Endothelial cell of umbilical vein (primary cell): ENCODE measurements around the gene RBM38. TPM values are rescaled to one million over a fixed set of nuclear protein-coding genes. Genes with fewer than 3 reads are reported as not detected.
"Not testable (repeated sequence)": the region's sequence is repeated elsewhere in the genome, so short reads cannot be mapped to it uniquely, and the experiment has no call there.

Experiments
- BruUV-seq: library from RNA; stranded (reverse); fragments of 400-500 nt; replicated peaks from 2 replicates; lab custom pipeline; 2021; lab: Mats Ljungman, UMichigan
- CTCF ChIA-PET: fragments of 300-600, 350-600 bp; sonication (Branson Sonifier 250); formaldehyde crosslinking; loops from one replicate; lab custom pipeline; 2021; ENCODE audit warnings: antibody characterized with exemption, inconsistent platforms; lab: Charles Lee
- POLR2A ChIA-PET: fragments of 300-600, 350-600 bp; sonication (Branson Sonifier 250); formaldehyde crosslinking; loops from one replicate; lab custom pipeline; 2021; ENCODE audit warnings: antibody characterized with exemption, inconsistent platforms; lab: Charles Lee
- DNase-seq: peaks from one replicate; pipeline ENCODE4 v3.0.0-alpha.2; 2011; ENCODE audit warnings: low read depth, low spot score
- FAIRE-seq: peaks from 2 replicates; lab custom pipeline; 2011; peaks lifted over from hg19 to GRCh38; lab: Jason Lieb, UNC
- H2AFZ ChIP-seq: 2 replicates; pipeline ENCODE4 v1.6.0; 2012; ENCODE audit warnings: low read depth, low read length, control low read depth, inconsistent platforms
- H3K27ac ChIP-seq: 2 replicates; pipeline ENCODE4 v1.5.1; 2011; ENCODE audit warnings: low read depth, mild to moderate bottlenecking, control low read depth, low read length, moderate library complexity; ENCODE audit not compliant: insufficient read depth
- H3K27me3 ChIP-seq, 2 experiments: 2 replicates each; pipeline versions ENCODE4 v1.6.0 to v1.6.1; 2011; ENCODE audit warnings: low read length in 2 of 2, mixed read lengths in 1 of 2; ENCODE audit not compliant: control insufficient read depth in 2 of 2, insufficient read depth in 2 of 2
- H3K36me3 ChIP-seq, 2 experiments: 2 replicates in 1 of 2; 3 replicates in 1 of 2; pipeline ENCODE4 v1.5.1; 2011; ENCODE audit warnings: low read length in 2 of 2, mild to moderate bottlenecking in 1 of 2, moderate library complexity in 1 of 2; ENCODE audit not compliant: control insufficient read depth in 2 of 2, insufficient read depth in 2 of 2; ENCODE audit errors: extremely low read depth in 1 of 2
- H3K4me1 ChIP-seq: 3 replicates; pipeline ENCODE4 v1.5.1; 2011; ENCODE audit warnings: mild to moderate bottlenecking, low read length; ENCODE audit not compliant: control insufficient read depth, insufficient read depth; ENCODE audit errors: extremely low read depth
- H3K4me2 ChIP-seq: 2 replicates; pipeline ENCODE4 v1.6.1; 2011; ENCODE audit warnings: low read length, control low read depth, mixed read lengths; ENCODE audit not compliant: insufficient read depth
- H3K4me3 ChIP-seq, 3 experiments: fragments of 200-600 bp in 1 of 3; sonication (generic), shearing (Covaris generic) in 1 of 3; replicated peaks in 1 of 3; 2 replicates each; pipeline ENCODE4 v1.5.1; 2011 to 2016; ENCODE audit warnings: control low read depth in 3 of 3, low read length in 3 of 3, mild to moderate bottlenecking in 2 of 3, inconsistent platforms in 1 of 3, low read depth in 1 of 3, moderate library complexity in 1 of 3; ENCODE audit not compliant: insufficient read depth in 1 of 3
- H3K79me2 ChIP-seq: 2 replicates; pipeline ENCODE4 v1.6.0; 2012; ENCODE audit warnings: low read length, inconsistent platforms; ENCODE audit not compliant: control insufficient read depth, insufficient read depth
- H3K9ac ChIP-seq: replicated peaks from 2 replicates; pipeline ENCODE3; 2011; ENCODE audit warnings: low read length, control low read depth; ENCODE audit not compliant: insufficient read depth; ENCODE audit errors: extremely low read depth
- H3K9me1 ChIP-seq: replicated peaks from 3 replicates; pipeline ENCODE4 v1.6.0; 2011; ENCODE audit warnings: mild to moderate bottlenecking, low read length; ENCODE audit not compliant: control insufficient read depth, insufficient read depth; ENCODE audit errors: extremely low read depth
- H3K9me3 ChIP-seq: replicated peaks from 2 replicates; pipeline ENCODE4 v1.5.1; 2012; ENCODE audit warnings: low read length, inconsistent platforms; ENCODE audit not compliant: control insufficient read depth, insufficient read depth
- H4K20me1 ChIP-seq: replicated peaks from 2 replicates; pipeline ENCODE3; 2011; ENCODE audit warnings: mild to moderate bottlenecking, low read length; ENCODE audit not compliant: control insufficient read depth, insufficient read depth; ENCODE audit errors: extremely low read depth
- CTCF ChIP-seq, 2 donors: IDR thresholded peaks; 1 replicate in 1 of 2; 2 replicates in 1 of 2; pipeline ENCODE4 v1.5.1; 2011; ENCODE audit warnings: low read length in 2 of 2, mild to moderate bottlenecking in 2 of 2, moderate library complexity in 2 of 2, control low read depth in 1 of 2, inconsistent platforms in 1 of 2, low read depth in 1 of 2; ENCODE audit not compliant: insufficient read depth in 1 of 2; ENCODE audit errors: extremely low read depth in 1 of 2
- EZH2 ChIP-seq: IDR thresholded peaks from 2 replicates; pipeline ENCODE4 v1.6.1; 2012; ENCODE audit warnings: borderline replicate concordance, low read depth, mild to moderate bottlenecking, moderate library complexity, low read length, inconsistent platforms; ENCODE audit not compliant: severe bottlenecking
- FOS ChIP-seq: IDR thresholded peaks from 2 replicates; pipeline ENCODE4 v1.6.1; 2011; ENCODE audit warnings: mild to moderate bottlenecking, low read length, moderate library complexity, borderline replicate concordance; ENCODE audit not compliant: insufficient read depth
- GATA2 ChIP-seq: IDR thresholded peaks from 2 replicates; pipeline ENCODE4 v1.7.0; 2011; ENCODE audit warnings: low read depth, mild to moderate bottlenecking, moderate library complexity, mixed read lengths, low read length; ENCODE audit not compliant: insufficient read length, insufficient read depth
- JUN ChIP-seq: IDR thresholded peaks from 2 replicates; pipeline ENCODE4 v1.6.1; 2011; ENCODE audit warnings: borderline replicate concordance, low read depth; ENCODE audit not compliant: insufficient read length, insufficient read depth
- MAX ChIP-seq: IDR thresholded peaks from 2 replicates; pipeline ENCODE4 v1.6.1; 2011; ENCODE audit not compliant: insufficient read depth, insufficient read length
- MYC ChIP-seq: IDR thresholded peaks from one replicate; pipeline ENCODE4 v1.6.1; 2011; ENCODE audit warnings: mild to moderate bottlenecking, low read depth, low read length
- POLR2A ChIP-seq: IDR thresholded peaks from 2 replicates; pipeline ENCODE4 v1.6.1; 2012; ENCODE audit warnings: low read depth, mild to moderate bottlenecking, control low read depth, low read length
- POLR2AphosphoS5 ChIP-seq: IDR thresholded peaks from 2 replicates; pipeline ENCODE4 v1.6.1; 2012; ENCODE audit warnings: low read depth, mild to moderate bottlenecking, control low read depth, low read length, moderate library complexity; ENCODE audit not compliant: insufficient read depth
- dilution Hi-C: fragments of 300-500 bp; cut with MboI; formaldehyde crosslinking; loops from one replicate; pipeline ENCODE4 v1.15.0; 2019; ENCODE audit warnings: low sequenced_read_pairs; ENCODE audit not compliant: extremely low pct_ligation_motif_present
- intact Hi-C: fragments of 100-400 bp; cut with micrococcal nuclease; formaldehyde crosslinking; loops from one replicate; pipeline ENCODE4 v1.10.0; 2022
- polyA plus RNA-seq, 4 experiments: library from polyadenylated mRNA; depleted of rRNA in 3 of 4; stranded (reverse) in 3 of 4; unstranded in 1 of 4; fragments of >200 nt; gene quantifications; 2 replicates each; pipeline versions ENCODE4 v1.2.1 to v1.2.3, GENCODE V29; 2011 to 2012; ENCODE audit warnings: missing spikeins in 1 of 4
- total RNA-seq: library from RNA; stranded (reverse); gene quantifications from 2 replicates; pipeline ENCODE4 v1.2.3, GENCODE V29; 2021

The RBM38 gene
- total and polyA plus RNA-seq, 2 donors (not counting 3 experiments of a cell fraction or from before 2014, with no cell fraction given): 22.1 to 37.4 TPM

GRCh38 chr20:57348922-57349574 lies 42.1 kb upstream of the RBM38 start:
- H2AFZ ChIP-seq, H3K9me1 ChIP-seq, BruUV-seq, H3K9ac ChIP-seq, H3K36me3 ChIP-seq, H4K20me1 ChIP-seq, H3K27me3 ChIP-seq, FAIRE-seq, H3K9me3 ChIP-seq, H3K4me2 ChIP-seq, H3K4me1 ChIP-seq, POLR2A ChIA-PET, H3K27ac ChIP-seq, DNase-seq, H3K4me3 ChIP-seq, dilution Hi-C loops: not testable (repeated sequence)
- H3K79me2 ChIP-seq: peaks cover 29% of the 10 kb centered on the region
- intact Hi-C loops: loop anchor here (5.0 kb wide), 1 partner anchor 77 kb away; no protein-coding TSS in a partner anchor
- CTCF ChIA-PET: interaction anchor here (1.0 to 1.5 kb wide), 3 partner anchors 257 to 799 kb away, joined by 4 to 10 read pairs (median 4); no protein-coding TSS in a partner anchor

- H3K27me3 ChIP-seq: no peaks in the 10 kb centered on the region
- H3K9me1 ChIP-seq: no peaks in the 10 kb centered on the region
- peaks cover 34% of the 10 kb centered on the region for H3K79me2 ChIP-seq
- ChIA-PET CTCF (interaction anchor here (1.5 kb wide), 1 partner anchor 800 kb away, joined by 10 read pairs; no protein-coding TSS in a partner anchor), POLR2A (no interaction called here)
- no TSS peak for BruUV-seq
- no peaks in the 10 kb centered on the region for H4K20me1 ChIP-seq
- H3K36me3 ChIP-seq: peaks cover 14 to 16% of the 10 kb centered on the region in 2 experiments
- H3K9me3 ChIP-seq: no peaks in the 10 kb centered on the region
- no peak for TF ChIP-seq GATA2
- TF ChIP-seq POLR2AphosphoS5: no peak
- no peak for TF ChIP-seq EZH2
- TF ChIP-seq POLR2A: no peak
- no peak for TF ChIP-seq MYC
- no peak for TF ChIP-seq FOS
- TF ChIP-seq JUN: no peak
- TF ChIP-seq MAX: no peak
- no peak for TF ChIP-seq CTCF (IDR thresholded peaks at IDR 0.05; ENCODE audit: extremely low read depth in 1 of 2, insufficient read depth in 1 of 2, low read depth in 1 of 2, low read length in 2 of 2)
- H3K4me1 ChIP-seq: peaks cover 9% of the 10 kb centered on the region
- FAIRE-seq (no peak), DNase-seq (no peak)
- H2AFZ ChIP-seq: no peak overlapping the region
- H3K4me3 ChIP-seq: no peak overlapping the region
- dilution Hi-C loops: no loop called here
- H3K9ac ChIP-seq: no peak overlapping the region
- no peak overlapping the region for H3K4me2 ChIP-seq
- intact Hi-C loops: loop anchor here (2.0 kb wide), 1 partner anchor 31 kb away; no protein-coding TSS in a partner anchor
- H3K27ac ChIP-seq: no peak overlapping the region
These were observed 41.0 kb upstream of the RBM38 start for GRCh38 chr20:57350081-57350710.
